ENCODE data around the gene SUGCT. TPM values are rescaled to one million over a fixed set of nuclear protein-coding genes. Genes with fewer than 3 reads are reported as not detected.

SUGCT gene
- polyA plus RNA-seq, 1 of the 3 experiments (the other 2 are of a cell fraction): 53.7 TPM

DNA sequence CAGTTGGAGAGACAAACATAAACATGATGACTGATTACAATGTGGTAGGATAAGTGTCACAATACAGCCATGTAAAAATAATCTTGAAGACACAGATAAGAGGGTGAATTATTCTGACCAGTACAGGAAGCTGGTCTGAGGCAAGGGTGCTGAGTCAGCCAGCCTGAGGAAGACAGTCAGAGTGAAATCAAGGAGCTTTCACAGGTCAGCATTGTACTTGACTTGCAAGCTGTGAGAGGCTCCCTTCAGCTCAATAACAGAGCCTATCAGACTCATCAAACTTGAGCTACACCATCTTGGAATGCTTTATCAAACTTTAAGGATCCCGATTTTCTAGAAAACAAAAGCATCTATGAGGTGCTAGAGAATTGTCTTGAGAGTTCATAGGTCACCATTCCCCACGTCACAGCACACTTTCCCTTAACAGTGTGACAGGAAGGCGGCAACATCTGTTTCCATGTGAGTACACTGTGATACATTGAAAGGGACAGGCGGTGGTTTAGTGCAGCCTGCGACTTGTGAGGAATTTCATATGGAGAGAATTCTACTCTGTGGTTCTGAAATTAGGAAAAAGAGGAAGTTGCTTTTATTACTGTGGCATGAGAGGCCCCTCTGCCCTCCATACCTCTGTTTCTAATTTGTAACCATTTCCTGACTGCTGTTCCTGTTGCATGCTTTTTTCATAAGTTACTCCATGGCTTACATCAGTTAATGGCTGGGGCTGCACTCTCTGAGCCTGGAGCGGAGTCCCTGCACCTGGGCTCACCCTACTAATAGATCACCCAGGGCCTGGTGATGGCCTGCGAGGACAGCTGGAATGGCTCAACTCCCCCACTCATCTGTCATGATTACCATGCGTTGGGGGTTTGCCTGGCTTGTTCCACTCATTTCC lies 417.1 kb downstream of the SUGCT start (continued):
- TF ChIP-seq, protein P1, sequence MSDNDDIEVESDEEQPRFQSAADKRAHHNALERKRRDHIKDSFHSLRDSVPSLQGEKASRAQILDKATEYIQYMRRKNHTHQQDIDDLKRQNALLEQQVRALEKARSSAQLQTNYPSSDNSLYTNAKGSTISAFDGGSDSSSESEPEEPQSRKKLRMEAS (IDR thresholded peaks at IDR 0.05; ENCODE audit: low read depth): peak; percentile 17; the same call in 1 of the 2 replicates
- TF ChIP-seq PBX3 (IDR thresholded peaks at IDR 0.05) (peak; percentile 81), FOXJ3 (CRISPR knock-in tag; IDR thresholded peaks at IDR 0.05) (peak; percentile 98), TEAD4 (IDR thresholded peaks at IDR 0.05; ENCODE audit: borderline replicate concordance, insufficient read depth) (peak; percentile 53; the same call in 1 of the 2 replicates), TAF1 (IDR thresholded peaks at IDR 0.05; ENCODE audit: borderline replicate concordance, low read depth, low read length) (no peak; the same call in 1 of the 2 replicates), TCF12 (IDR thresholded peaks at IDR 0.05) (peak; percentile 95), SMC3 (IDR thresholded peaks at IDR 0.05; ENCODE audit: low read depth, low read length) (peak; percentile 40; the same call in 1 of the 2 replicates), USF2 (IDR thresholded peaks at IDR 0.05; ENCODE audit: borderline replicate concordance, low read depth, low read length) (no peak), IRF3 (IDR thresholded peaks at IDR 0.05; ENCODE audit: low read depth, low read length) (no peak), YY1 (IDR thresholded peaks at IDR 0.05; ENCODE audit: low read depth) (0 out of 2 replicates have a peak, but pooled peaks have one; percentile 19), RXRA (IDR thresholded peaks at IDR 0.05; ENCODE audit: borderline replicate concordance, low read depth) (peak; percentile 20; the same call in 1 of the 2 replicates), NRF1 (IDR thresholded peaks at IDR 0.05; ENCODE audit: low read depth, low read length) (no peak), ELF1 (IDR thresholded peaks at IDR 0.05) (peak; percentile 37; the same call in 1 of the 2 replicates), RAD21 (IDR thresholded peaks at IDR 0.05; ENCODE audit: low read length) (peak; percentile 40), RCOR1 (IDR thresholded peaks at IDR 0.05; ENCODE audit: low read length) (peak; percentile 90), FOSL2 (IDR thresholded peaks at IDR 0.05; ENCODE audit: borderline replicate concordance, low read depth) (peak; percentile 84), GABPA (IDR thresholded peaks at IDR 0.05; ENCODE audit: low read depth) (0 out of 2 replicates have a peak, but pooled peaks have one; percentile 16), SIN3A (IDR thresholded peaks at IDR 0.05; ENCODE audit: borderline replicate concordance, low read depth, low read length) (peak; percentile 33; the same call in 1 of the 2 replicates), POLR2AphosphoS5 (IDR thresholded peaks at IDR 0.05; ENCODE audit: low read depth, low read length) (no peak; the same call in none of the 2 replicates), RFX5 (IDR thresholded peaks at IDR 0.05; ENCODE audit: low read length) (no peak), EZH2phosphoT487 (IDR thresholded peaks at IDR 0.05; ENCODE audit: borderline replicate concordance, low read depth) (no peak), JUND (IDR thresholded peaks at IDR 0.05) (peak; percentile 48)
- TF ChIP-seq, protein P2, sequence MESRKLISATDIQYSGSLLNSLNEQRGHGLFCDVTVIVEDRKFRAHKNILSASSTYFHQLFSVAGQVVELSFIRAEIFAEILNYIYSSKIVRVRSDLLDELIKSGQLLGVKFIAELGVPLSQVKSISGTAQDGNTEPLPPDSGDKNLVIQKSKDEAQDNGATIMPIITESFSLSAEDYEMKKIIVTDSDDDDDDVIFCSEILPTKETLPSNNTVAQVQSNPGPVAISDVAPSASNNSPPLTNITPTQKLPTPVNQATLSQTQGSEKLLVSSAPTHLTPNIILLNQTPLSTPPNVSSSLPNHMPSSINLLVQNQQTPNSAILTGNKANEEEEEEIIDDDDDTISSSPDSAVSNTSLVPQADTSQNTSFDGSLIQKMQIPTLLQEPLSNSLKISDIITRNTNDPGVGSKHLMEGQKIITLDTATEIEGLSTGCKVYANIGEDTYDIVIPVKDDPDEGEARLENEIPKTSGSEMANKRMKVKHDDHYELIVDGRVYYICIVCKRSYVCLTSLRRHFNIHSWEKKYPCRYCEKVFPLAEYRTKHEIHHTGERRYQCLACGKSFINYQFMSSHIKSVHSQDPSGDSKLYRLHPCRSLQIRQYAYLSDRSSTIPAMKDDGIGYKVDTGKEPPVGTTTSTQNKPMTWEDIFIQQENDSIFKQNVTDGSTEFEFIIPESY (IDR thresholded peaks at IDR 0.05; ENCODE audit: borderline replicate concordance, low read depth): no peak

All from SK-N-SH (cell line).